Transverse colon (tissue), 4 donors: ENCODE results near the gene DPT.

Experiments
- CTCF ChIP-seq, 5 experiments: fragments of 200-600 bp in 3 of 5; fragments of 450-650 bp in 2 of 5; sonication (generic) in 3 of 5; IDR thresholded peaks; 1 replicate in 2 of 5; 2 replicates in 3 of 5; pipeline ENCODE4 v1.5.1; 2016 to 2017; ENCODE audit warnings: antibody characterized with exemption in 5 of 5, inconsistent platforms in 3 of 5, mild to moderate bottlenecking in 2 of 5, moderate library complexity in 1 of 5
- EP300 ChIP-seq: sonication (generic); formaldehyde crosslinking; IDR thresholded peaks from one replicate; pipeline ENCODE4 v1.6.1; 2017; ENCODE audit warnings: antibody characterized with exemption, low read depth
- POLR2A ChIP-seq: fragments of 450-650 bp; IDR thresholded peaks from one replicate; pipeline ENCODE4 v1.6.1; 2016; ENCODE audit warnings: antibody characterized with exemption, mild to moderate bottlenecking, moderate library complexity
- POLR2AphosphoS5 ChIP-seq, 3 donors: sonication (generic); formaldehyde crosslinking; IDR thresholded peaks; one replicate each; pipeline ENCODE4 v1.6.1; 2016; ENCODE audit warnings: antibody characterized with exemption in 3 of 3

GRCh38 chr1:168755800-168756418 is 26.9 kb upstream of the DPT start:
- TF ChIP-seq POLR2AphosphoS5 (IDR thresholded peaks at IDR 0.05) (no peak), EP300 (no peak), POLR2A (no peak), CTCF (IDR thresholded peaks at IDR 0.05) (no peak)
